GM20000 (cell line): ENCODE measurements around the gene YARS2.
A peak's percentile ranks its signal among the peaks of the same experiment; 100 is the strongest.

ENCODE experiments used
- DNase-seq: peaks from one replicate; pipeline ENCODE4 v3.0.0; 2012; ENCODE audit warnings: low spot score
- CTCF ChIP-seq: IDR thresholded peaks from 2 replicates; pipeline ENCODE4 v1.5.1; 2012; ENCODE audit warnings: mild to moderate bottlenecking, control low read depth; ENCODE audit errors: extremely low read depth, missing control alignments

The YARS2 gene

GRCh38 chr12:32785557-32785956 lies 29.9 kb upstream of the YARS2 start:
- DNase-seq = no peak
- TF ChIP-seq CTCF = no peak

GRCh38 chr12:32783029-32783428 lies 27.3 kb upstream of the YARS2 start:
- no peak for TF ChIP-seq CTCF
- DNase-seq = no peak

GRCh38 chr12:32780071-32780470 lies 24.4 kb upstream of the YARS2 start:
- no peak for DNase-seq
- no peak for TF ChIP-seq CTCF

- no peak for TF ChIP-seq CTCF
- no peak for DNase-seq
Observed at GRCh38 chr12:32777691-32778175, 22.0 kb upstream of the YARS2 start.

GRCh38 chr12:32777159-32777558 lies 21.5 kb upstream of the YARS2 start:
- TF ChIP-seq CTCF = no peak
- peak; percentile 16 for DNase-seq

GRCh38 chr12:32776258-32776657 lies 20.6 kb upstream of the YARS2 start:
- no peak for DNase-seq
- TF ChIP-seq CTCF = no peak

- TF ChIP-seq CTCF = no peak
- no peak for DNase-seq
Observed at GRCh38 chr12:32773691-32774090, 18.0 kb upstream of the YARS2 start.

- no peak for TF ChIP-seq CTCF
- no peak for DNase-seq
Observed at GRCh38 chr12:32770141-32770540, 14.4 kb upstream of the YARS2 start.
